Liver (tissue), 9 donors: ENCODE results near the gene EIF4ENIF1. TPM values are rescaled to one million over a fixed set of nuclear protein-coding genes. Genes with fewer than 3 reads are reported as not detected.

Experiments
- DNase-seq: peaks from one replicate; pipeline ENCODE4 v3.0.0-alpha.2; 2017; ENCODE audit warnings: low spot score
- H3K27ac ChIP-seq, 2 donors: one replicate each; pipeline ENCODE4 v1.7.0; 2013; ENCODE audit warnings: inconsistent platforms in 2 of 2, low read length in 2 of 2, control low read depth in 1 of 2, low read depth in 1 of 2, mild to moderate bottlenecking in 1 of 2
- H3K27me3 ChIP-seq, 4 donors: one replicate each; pipeline versions ENCODE4 v1.6.1 to v1.7.0; 2013; ENCODE audit warnings: low read length in 3 of 4, inconsistent platforms in 1 of 4, mild to moderate bottlenecking in 1 of 4, moderate library complexity in 1 of 4; ENCODE audit not compliant: control insufficient read depth in 4 of 4, insufficient read depth in 4 of 4
- H3K36me3 ChIP-seq, 4 donors: one replicate each; pipeline versions ENCODE4 v1.6.1 to v1.7.0; 2013; ENCODE audit warnings: low read length in 3 of 4, mild to moderate bottlenecking in 3 of 4, low read depth in 1 of 4, moderate library complexity in 1 of 4; ENCODE audit not compliant: control insufficient read depth in 4 of 4, insufficient read depth in 3 of 4
- H3K4me1 ChIP-seq, 4 donors: one replicate each; pipeline versions ENCODE4 v1.6.1 to v1.7.0; 2013; ENCODE audit warnings: low read length in 3 of 4, mild to moderate bottlenecking in 3 of 4, moderate library complexity in 1 of 4; ENCODE audit not compliant: control insufficient read depth in 4 of 4, insufficient read depth in 4 of 4
- H3K4me3 ChIP-seq, 3 donors: one replicate each; pipeline versions ENCODE4 v1.6.1 to v1.7.0; 2013; ENCODE audit warnings: low read length in 3 of 3, control low read depth in 1 of 3, low read depth in 1 of 3, mild to moderate bottlenecking in 1 of 3
- H3K9ac ChIP-seq, 2 donors: one replicate each; pipeline ENCODE4 v1.7.0; 2013; ENCODE audit warnings: low read length in 2 of 2, mild to moderate bottlenecking in 2 of 2, moderate library complexity in 2 of 2, control low read depth in 1 of 2, low read depth in 1 of 2
- H3K9me3 ChIP-seq, 4 donors: one replicate each; pipeline versions ENCODE4 v1.6.1 to v1.7.0; 2013; ENCODE audit warnings: low read length in 3 of 4; ENCODE audit not compliant: control insufficient read depth in 4 of 4
- EGR1 ChIP-seq, 2 donors: IDR thresholded peaks; 2 replicates each; pipeline ENCODE4 v1.6.1; 2016 to 2018; ENCODE audit warnings: antibody characterized with exemption in 2 of 2, low read depth in 2 of 2
- FOXA1 ChIP-seq: IDR thresholded peaks from 2 replicates; pipeline ENCODE4 v1.6.1; 2016; ENCODE audit warnings: antibody characterized with exemption
- GABPA ChIP-seq, 2 donors: IDR thresholded peaks in 1 of 2; conservative IDR thresholded peaks in 1 of 2; 2 replicates each; pipeline ENCODE4 v1.6.1; 2016; ENCODE audit warnings: antibody characterized with exemption in 2 of 2, mild to moderate bottlenecking in 1 of 2, moderate library complexity in 1 of 2
- HNF4G ChIP-seq: IDR thresholded peaks from 2 replicates; pipeline ENCODE4 v1.6.1; 2016; ENCODE audit warnings: antibody characterized with exemption
- RXRA ChIP-seq, 2 donors: IDR thresholded peaks; 2 replicates each; pipeline ENCODE4 v1.6.1; 2017 to 2018; ENCODE audit warnings: antibody characterized with exemption in 2 of 2, mild to moderate bottlenecking in 1 of 2
- SP1 ChIP-seq: IDR thresholded peaks from 2 replicates; pipeline ENCODE4 v1.6.1; 2018; ENCODE audit warnings: antibody characterized with exemption, mild to moderate bottlenecking
- WGBS: extraction: QIAGEN DNeasy Blood & Tissue Kit; methylation state at CpG from one replicate; pipeline ENCODE4 v1.1.7; 2013; 5-methylcytosine and 5-hydroxymethylcytosine counted together
- polyA plus RNA-seq, 2 donors: library from polyadenylated mRNA; stranded (reverse) in 1 of 2; unstranded in 1 of 2; fragments of 200-250 nt in 1 of 2; fragments of >200 nt in 1 of 2; fragmentation: Nextera tagmentation in 1 of 2; extraction: Ambion mirVana in 1 of 2; gene quantifications; one replicate each; pipeline versions ENCODE4 v1.2.1 to v1.2.3, GENCODE V29; 2013 to 2015
- total RNA-seq, 2 donors: library from RNA; depleted of rRNA; stranded (reverse); fragments of >200 nt; gene quantifications; one replicate each; pipeline ENCODE4 v1.2.3, GENCODE V29; 2014
- TF ChIP-seq, protein P1 (sequence below): fragments of 150-350 bp; IDR thresholded peaks from 2 replicates; pipeline ENCODE4 v1.5.1; 2017; ENCODE audit warnings: improper control_type of control experiment, low read depth, low read length; ENCODE audit not compliant: missing input control
- TF ChIP-seq, protein P2 (sequence below): IDR thresholded peaks from 2 replicates; pipeline ENCODE4 v1.6.1; 2016; ENCODE audit warnings: antibody characterized with exemption
- TF ChIP-seq, protein P3 (sequence below): IDR thresholded peaks from 2 replicates; pipeline ENCODE4 v1.6.1; 2016; ENCODE audit warnings: antibody characterized with exemption, mild to moderate bottlenecking
- donor health status: healthy.
- donor health status: healthy.
- donor health status: healthy.
- donor health status: healthy.
- donor health status: healthy.

The EIF4ENIF1 gene
- total and polyA plus RNA-seq, 4 donors: 4.6 to 7.1 (median 6.0) TPM

DNA sequence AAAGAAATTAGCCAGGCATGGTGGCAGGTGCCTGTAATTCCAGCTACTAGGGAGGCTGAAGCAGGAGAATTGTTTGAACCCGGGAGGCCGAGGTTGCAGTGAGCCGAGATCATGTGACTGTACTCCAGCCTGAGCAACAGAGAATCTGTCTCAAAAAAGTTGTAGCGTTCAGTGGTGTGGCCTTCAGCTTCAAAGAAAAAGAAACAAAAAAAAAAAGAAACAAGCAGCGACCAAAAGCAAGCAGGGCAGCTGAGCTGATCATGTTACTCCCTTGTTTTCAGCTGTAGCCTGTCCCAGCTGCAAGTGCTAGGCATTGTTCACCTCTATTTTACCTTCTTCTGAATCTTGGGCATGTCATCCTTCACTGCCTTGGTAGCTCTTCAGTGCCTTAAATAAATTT lies 43.7 kb upstream of the EIF4ENIF1 start:
- Histone ChIP-seq H3K27me3 (no peaks in the 10 kb centered on the region), H3K36me3 (no peaks in the 10 kb centered on the region), H3K4me1 (peaks cover 0 to 4% (median 0%) of the 10 kb centered on the region in 4 donors), H3K4me3 (no peak overlapping the region), H3K9ac (no peak overlapping the region), H3K9me3 (no peaks in the 10 kb centered on the region), H3K27ac (no peak overlapping the region)
- DNase-seq: no peak
- WGBS: 90% methylated on average over 5 of the region's 5 CpGs
- TF ChIP-seq HNF4G (no peak), RXRA (IDR thresholded peaks at IDR 0.05) (no peak)

DNA sequence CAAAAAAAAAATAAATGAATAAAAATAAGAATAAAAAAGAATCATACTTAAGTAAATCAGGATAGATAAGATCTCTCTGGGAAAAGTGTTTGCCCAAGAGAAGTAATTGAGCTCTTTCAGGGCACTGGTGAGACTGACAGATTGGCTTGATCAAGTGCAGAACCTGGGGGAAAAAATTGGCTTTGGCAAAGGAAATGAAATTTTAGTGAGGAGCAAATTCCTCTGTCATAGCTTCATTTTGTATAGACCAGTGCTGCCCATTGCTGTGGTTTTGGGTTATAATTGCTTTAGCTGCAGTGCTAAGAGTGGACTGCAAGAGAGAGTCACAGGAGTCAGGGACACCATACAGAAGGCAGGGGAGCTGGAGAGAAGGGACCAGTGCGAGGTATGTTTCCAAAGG lies 42.4 kb upstream of the EIF4ENIF1 start:
- Histone ChIP-seq H3K27ac (no peak overlapping the region), H3K4me1 (peaks cover 0 to 4% (median 0%) of the 10 kb centered on the region in 4 donors), H3K27me3 (no peaks in the 10 kb centered on the region), H3K4me3 (no peak overlapping the region), H3K9ac (no peak overlapping the region), H3K36me3 (no peaks in the 10 kb centered on the region), H3K9me3 (no peaks in the 10 kb centered on the region)
- 85% methylated on average over 1 of the region's 1 CpG for WGBS
- DNase-seq: no peak
- TF ChIP-seq SP1: no peak
- TF ChIP-seq GABPA (IDR thresholded peaks at IDR 0.05 in 1 of 2, conservative IDR thresholded peaks at IDR 0.05 in 1 of 2): no peak
- TF ChIP-seq, protein P1, sequence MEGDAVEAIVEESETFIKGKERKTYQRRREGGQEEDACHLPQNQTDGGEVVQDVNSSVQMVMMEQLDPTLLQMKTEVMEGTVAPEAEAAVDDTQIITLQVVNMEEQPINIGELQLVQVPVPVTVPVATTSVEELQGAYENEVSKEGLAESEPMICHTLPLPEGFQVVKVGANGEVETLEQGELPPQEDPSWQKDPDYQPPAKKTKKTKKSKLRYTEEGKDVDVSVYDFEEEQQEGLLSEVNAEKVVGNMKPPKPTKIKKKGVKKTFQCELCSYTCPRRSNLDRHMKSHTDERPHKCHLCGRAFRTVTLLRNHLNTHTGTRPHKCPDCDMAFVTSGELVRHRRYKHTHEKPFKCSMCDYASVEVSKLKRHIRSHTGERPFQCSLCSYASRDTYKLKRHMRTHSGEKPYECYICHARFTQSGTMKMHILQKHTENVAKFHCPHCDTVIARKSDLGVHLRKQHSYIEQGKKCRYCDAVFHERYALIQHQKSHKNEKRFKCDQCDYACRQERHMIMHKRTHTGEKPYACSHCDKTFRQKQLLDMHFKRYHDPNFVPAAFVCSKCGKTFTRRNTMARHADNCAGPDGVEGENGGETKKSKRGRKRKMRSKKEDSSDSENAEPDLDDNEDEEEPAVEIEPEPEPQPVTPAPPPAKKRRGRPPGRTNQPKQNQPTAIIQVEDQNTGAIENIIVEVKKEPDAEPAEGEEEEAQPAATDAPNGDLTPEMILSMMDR: no peak

DNA sequence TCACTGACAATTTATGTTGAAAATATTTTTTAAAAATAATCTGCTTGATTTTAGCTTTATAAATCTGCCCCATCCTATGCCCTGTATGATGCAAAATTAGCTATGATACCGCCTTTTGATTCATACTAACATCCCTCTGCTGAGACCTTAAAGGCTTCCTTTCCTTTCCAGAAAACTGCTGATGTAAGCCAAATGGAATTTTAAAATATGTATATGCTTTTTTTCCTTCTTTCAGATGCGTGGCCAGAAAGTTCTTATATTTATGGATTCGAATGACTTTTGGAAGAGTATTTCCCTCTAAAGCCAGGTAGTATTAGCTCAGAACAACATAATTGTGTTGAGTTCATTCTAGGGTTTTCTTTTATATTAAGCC lies 41.2 kb upstream of the EIF4ENIF1 start:
- no peak for DNase-seq
- Histone ChIP-seq H3K36me3 (no peaks in the 10 kb centered on the region), H3K4me1 (peaks cover 0 to 4% (median 0%) of the 10 kb centered on the region in 4 donors), H3K9me3 (no peaks in the 10 kb centered on the region), H3K9ac (no peak overlapping the region), H3K4me3 (no peak overlapping the region), H3K27me3 (no peaks in the 10 kb centered on the region), H3K27ac (no peak overlapping the region)
- WGBS: 86% methylated on average over 3 of the region's 3 CpGs
- no peak for TF ChIP-seq GABPA (IDR thresholded peaks at IDR 0.05 in 1 of 2, conservative IDR thresholded peaks at IDR 0.05 in 1 of 2)
- no peak for TF ChIP-seq EGR1 (IDR thresholded peaks at IDR 0.05; ENCODE audit: low read depth in 2 of 2)
- TF ChIP-seq, protein P2, sequence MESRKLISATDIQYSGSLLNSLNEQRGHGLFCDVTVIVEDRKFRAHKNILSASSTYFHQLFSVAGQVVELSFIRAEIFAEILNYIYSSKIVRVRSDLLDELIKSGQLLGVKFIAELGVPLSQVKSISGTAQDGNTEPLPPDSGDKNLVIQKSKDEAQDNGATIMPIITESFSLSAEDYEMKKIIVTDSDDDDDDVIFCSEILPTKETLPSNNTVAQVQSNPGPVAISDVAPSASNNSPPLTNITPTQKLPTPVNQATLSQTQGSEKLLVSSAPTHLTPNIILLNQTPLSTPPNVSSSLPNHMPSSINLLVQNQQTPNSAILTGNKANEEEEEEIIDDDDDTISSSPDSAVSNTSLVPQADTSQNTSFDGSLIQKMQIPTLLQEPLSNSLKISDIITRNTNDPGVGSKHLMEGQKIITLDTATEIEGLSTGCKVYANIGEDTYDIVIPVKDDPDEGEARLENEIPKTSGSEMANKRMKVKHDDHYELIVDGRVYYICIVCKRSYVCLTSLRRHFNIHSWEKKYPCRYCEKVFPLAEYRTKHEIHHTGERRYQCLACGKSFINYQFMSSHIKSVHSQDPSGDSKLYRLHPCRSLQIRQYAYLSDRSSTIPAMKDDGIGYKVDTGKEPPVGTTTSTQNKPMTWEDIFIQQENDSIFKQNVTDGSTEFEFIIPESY: no peak
- TF ChIP-seq, protein P3, sequence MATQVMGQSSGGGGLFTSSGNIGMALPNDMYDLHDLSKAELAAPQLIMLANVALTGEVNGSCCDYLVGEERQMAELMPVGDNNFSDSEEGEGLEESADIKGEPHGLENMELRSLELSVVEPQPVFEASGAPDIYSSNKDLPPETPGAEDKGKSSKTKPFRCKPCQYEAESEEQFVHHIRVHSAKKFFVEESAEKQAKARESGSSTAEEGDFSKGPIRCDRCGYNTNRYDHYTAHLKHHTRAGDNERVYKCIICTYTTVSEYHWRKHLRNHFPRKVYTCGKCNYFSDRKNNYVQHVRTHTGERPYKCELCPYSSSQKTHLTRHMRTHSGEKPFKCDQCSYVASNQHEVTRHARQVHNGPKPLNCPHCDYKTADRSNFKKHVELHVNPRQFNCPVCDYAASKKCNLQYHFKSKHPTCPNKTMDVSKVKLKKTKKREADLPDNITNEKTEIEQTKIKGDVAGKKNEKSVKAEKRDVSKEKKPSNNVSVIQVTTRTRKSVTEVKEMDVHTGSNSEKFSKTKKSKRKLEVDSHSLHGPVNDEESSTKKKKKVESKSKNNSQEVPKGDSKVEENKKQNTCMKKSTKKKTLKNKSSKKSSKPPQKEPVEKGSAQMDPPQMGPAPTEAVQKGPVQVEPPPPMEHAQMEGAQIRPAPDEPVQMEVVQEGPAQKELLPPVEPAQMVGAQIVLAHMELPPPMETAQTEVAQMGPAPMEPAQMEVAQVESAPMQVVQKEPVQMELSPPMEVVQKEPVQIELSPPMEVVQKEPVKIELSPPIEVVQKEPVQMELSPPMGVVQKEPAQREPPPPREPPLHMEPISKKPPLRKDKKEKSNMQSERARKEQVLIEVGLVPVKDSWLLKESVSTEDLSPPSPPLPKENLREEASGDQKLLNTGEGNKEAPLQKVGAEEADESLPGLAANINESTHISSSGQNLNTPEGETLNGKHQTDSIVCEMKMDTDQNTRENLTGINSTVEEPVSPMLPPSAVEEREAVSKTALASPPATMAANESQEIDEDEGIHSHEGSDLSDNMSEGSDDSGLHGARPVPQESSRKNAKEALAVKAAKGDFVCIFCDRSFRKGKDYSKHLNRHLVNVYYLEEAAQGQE: no peak
- no peak for TF ChIP-seq FOXA1
